Lower lobe of right lung (tissue), 2 donors: ENCODE measurements around the gene RNF175. TPM values are rescaled to one million over a fixed set of nuclear protein-coding genes. Genes with fewer than 3 reads are reported as not detected.

Experiments
- ATAC-seq, 2 donors: fragments of 200-7000 bp; cut with Tn5 transposase; one replicate each; pipeline ENCODE4 v1.9.1; 2020 to 2022; ENCODE audit warnings: mild to moderate bottlenecking in 2 of 2, moderate library complexity in 2 of 2
- DNase-seq: peaks from one replicate; pipeline ENCODE4 v3.0.0-alpha.2; 2020
- H3K27ac ChIP-seq: fragments of 200-600 bp; one replicate; pipeline ENCODE4 v1.8.0; 2022
- H3K27me3 ChIP-seq: fragments of 200-600 bp; one replicate; pipeline ENCODE4 v1.8.0; 2022; ENCODE audit warnings: low read depth
- H3K36me3 ChIP-seq: fragments of 200-600 bp; one replicate; pipeline ENCODE4 v1.8.0; 2022; ENCODE audit warnings: mild to moderate bottlenecking
- H3K4me1 ChIP-seq: fragments of 200-600 bp; one replicate; pipeline ENCODE4 v1.8.0; 2022
- H3K4me3 ChIP-seq: fragments of 200-600 bp; one replicate; pipeline ENCODE4 v1.8.0; 2022; ENCODE audit warnings: mild to moderate bottlenecking
- H3K9me3 ChIP-seq: fragments of 200-600 bp; one replicate; pipeline ENCODE4 v1.8.0; 2022
- CTCF ChIP-seq: fragments of 200-600 bp; IDR thresholded peaks from one replicate; pipeline ENCODE4 v1.8.0; 2022; ENCODE audit warnings: antibody characterized with exemption, mild to moderate bottlenecking
- intact Hi-C: fragments of 100-400 bp; cut with DNase I; formaldehyde crosslinking; loops from one replicate; pipeline ENCODE4 v1.11.0; 2022
- total RNA-seq: library from RNA; stranded (reverse); fragmentation: NEBNext Ultra II Directional; extraction: Animal tissue kit (Norgen Biotek cat#: 25700); gene quantifications from one replicate; pipeline ENCODE4 v1.2.1, GENCODE V29; 2021
- donor health status: DM: no; HTN: yes; CAD: no; lungs with severe emphysema.

Gene RNF175
- total RNA-seq, 1 donor from 2014 or later = 0.12 TPM

GRCh38 chr4:153704522-153704921, 55.3 kb downstream of the RNF175 start:
- no peaks in the 10 kb centered on the region for H3K9me3 ChIP-seq
- intact Hi-C loops = no loop called here
- H3K36me3 ChIP-seq = peaks cover 8% of the 10 kb centered on the region
- no peak for ATAC-seq
- H3K4me3 ChIP-seq = no peak overlapping the region
- TF ChIP-seq CTCF = no peak
- no peaks in the 10 kb centered on the region for H3K27me3 ChIP-seq
- H3K27ac ChIP-seq = no peak overlapping the region
- no peak for DNase-seq
- no peaks in the 10 kb centered on the region for H3K4me1 ChIP-seq

GRCh38 chr4:153684971-153685371, 74.9 kb downstream of the RNF175 start:
- peaks cover 17% of the 10 kb centered on the region for H3K4me1 ChIP-seq
- DNase-seq (no peak), ATAC-seq (peak in 1 of 2 donors; percentile 52)
- intact Hi-C loops = no loop called here
- H3K36me3 ChIP-seq = peaks cover 21% of the 10 kb centered on the region
- peak overlapping the region; percentile 87 for H3K27ac ChIP-seq
- no peaks in the 10 kb centered on the region for H3K27me3 ChIP-seq
- peaks cover 19% of the 10 kb centered on the region for H3K9me3 ChIP-seq
- peak overlapping the region; percentile 71 for H3K4me3 ChIP-seq
- TF ChIP-seq CTCF = no peak

GRCh38 chr4:153684182-153684970, 75.4 kb downstream of the RNF175 start, which contains the start of gene TLR2:
Gene TLR2, plus strand, starts transcription at chr4:153684280. Its CDS starts 18,628 bp downstream, at chr4:153702908.
- peak; percentile 93 for DNase-seq
- Histone ChIP-seq H3K9me3 (peaks cover 19% of the 10 kb centered on the region), H3K27ac (peak within 1 kb of the TSS; percentile 87), H3K4me1 (peaks cover 17% of the 10 kb centered on the region), H3K27me3 (no peaks in the 10 kb centered on the region), H3K36me3 (peaks cover 17% of the 10 kb centered on the region), H3K4me3 (peak within 1 kb of the TSS; percentile 71)
- ATAC-seq = peak; percentile 96
- intact Hi-C loops = no loop called here
- no peak for TF ChIP-seq CTCF

GRCh38 chr4:153683763-153684181, 76.1 kb downstream of the RNF175 start:
- peak overlapping the region; percentile 87 for H3K27ac ChIP-seq
- peaks cover 17% of the 10 kb centered on the region for H3K4me1 ChIP-seq
- H3K36me3 ChIP-seq = peaks cover 11% of the 10 kb centered on the region
- intact Hi-C loops = no loop called here
- H3K27me3 ChIP-seq = no peaks in the 10 kb centered on the region
- peaks cover 13% of the 10 kb centered on the region for H3K9me3 ChIP-seq
- TF ChIP-seq CTCF = no peak
- peak overlapping the region; percentile 71 for H3K4me3 ChIP-seq
- no peak for DNase-seq
- no peak for ATAC-seq

GRCh38 chr4:153679486-153679885, 80.3 kb downstream of the RNF175 start:
- Histone ChIP-seq H3K27me3 (no peaks in the 10 kb centered on the region), H3K36me3 (no peaks in the 10 kb centered on the region), H3K4me3 (no peak overlapping the region), H3K9me3 (peaks cover 12% of the 10 kb centered on the region), H3K27ac (no peak overlapping the region), H3K4me1 (peaks cover 11% of the 10 kb centered on the region)
- DNase-seq (no peak), ATAC-seq (no peak)
- intact Hi-C loops = no loop called here
- no peak for TF ChIP-seq CTCF
